Duodenal mucosa (tissue), 2 donors: ENCODE measurements around the gene VASH1.

Experiments
- H3K27ac ChIP-seq: one replicate; pipeline ENCODE4 v1.7.0; 2013; ENCODE audit warnings: low read depth, low read length
- H3K27me3 ChIP-seq, 2 donors: one replicate each; pipeline ENCODE4 v1.7.0; 2013; ENCODE audit warnings: low read length in 2 of 2, control low read depth in 1 of 2; ENCODE audit not compliant: insufficient read depth in 2 of 2, control insufficient read depth in 1 of 2
- H3K36me3 ChIP-seq, 2 donors: one replicate each; pipeline ENCODE4 v1.7.0; 2013; ENCODE audit warnings: low read length in 2 of 2, control low read depth in 1 of 2; ENCODE audit not compliant: insufficient read depth in 2 of 2, control insufficient read depth in 1 of 2
- H3K4me1 ChIP-seq, 2 donors: one replicate each; pipeline ENCODE4 v1.7.0; 2013; ENCODE audit warnings: low read length in 2 of 2, control low read depth in 1 of 2; ENCODE audit not compliant: insufficient read depth in 2 of 2, control insufficient read depth in 1 of 2
- H3K4me3 ChIP-seq, 2 donors: one replicate each; pipeline ENCODE4 v1.7.0; 2013; ENCODE audit warnings: low read length in 2 of 2, low read depth in 1 of 2
- H3K9ac ChIP-seq, 2 donors: one replicate each; pipeline ENCODE4 v1.7.0; 2013; ENCODE audit warnings: low read length in 2 of 2, low read depth in 1 of 2
- H3K9me3 ChIP-seq, 2 donors: one replicate each; pipeline ENCODE4 v1.7.0; 2013; ENCODE audit warnings: low read length in 2 of 2, control low read depth in 1 of 2; ENCODE audit not compliant: control insufficient read depth in 1 of 2

VASH1 gene

DNA sequence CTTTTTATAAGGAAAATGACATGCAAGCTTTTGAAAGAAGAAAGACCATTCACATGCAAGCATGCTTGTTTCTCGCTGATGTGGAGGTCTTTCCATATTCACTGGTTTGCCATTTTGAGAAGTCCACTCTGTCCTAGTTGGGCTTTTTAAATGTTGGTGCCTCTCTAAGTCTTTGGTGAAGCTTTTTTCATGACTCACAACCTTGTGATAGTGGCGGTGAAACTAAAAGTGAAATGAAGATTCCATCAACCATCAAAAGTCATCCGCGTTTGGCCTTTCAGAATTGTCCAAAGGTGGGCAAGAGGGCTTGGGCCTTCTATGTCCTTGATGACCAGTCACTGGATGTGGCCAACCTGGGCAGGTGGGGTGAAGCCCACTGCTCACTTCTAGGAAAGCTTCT, 69.3 kb downstream of the VASH1 start:
- Histone ChIP-seq H3K9me3 (peaks cover 0 to 4% of the 10 kb centered on the region in 2 donors), H3K4me1 (peaks cover 8 to 25% of the 10 kb centered on the region in 2 donors), H3K27me3 (no peaks in the 10 kb centered on the region), H3K9ac (no peak overlapping the region), H3K4me3 (no peak overlapping the region), H3K27ac (no peak overlapping the region), H3K36me3 (no peaks in the 10 kb centered on the region)

DNA sequence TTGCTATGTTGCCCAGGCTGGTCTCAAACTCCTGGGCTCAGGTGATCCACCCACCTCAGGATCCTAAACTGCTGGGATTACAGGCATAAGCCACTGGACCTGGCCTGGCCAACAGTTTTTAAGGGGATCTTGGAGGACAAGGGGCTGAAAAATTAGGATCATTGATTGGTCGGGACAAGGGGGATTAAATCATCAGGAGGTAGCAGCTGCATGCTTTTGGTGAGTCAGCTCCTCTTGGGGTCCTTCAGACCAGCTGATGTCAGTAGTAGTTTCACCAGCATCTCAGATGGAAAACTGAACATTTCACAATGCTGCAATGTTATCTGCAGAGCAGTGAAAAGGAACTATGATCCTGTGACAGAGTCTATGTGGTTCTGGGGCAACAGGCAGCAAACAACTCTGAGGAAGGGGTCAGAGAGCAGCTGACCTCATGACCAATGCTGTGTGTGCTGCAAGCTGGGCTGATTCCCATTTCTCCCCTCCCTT, 71.3 kb downstream of the VASH1 start:
- H3K9me3 ChIP-seq: peaks cover 0 to 4% of the 10 kb centered on the region in 2 donors

More for the DNA sequence above, 71.3 kb downstream of the VASH1 start:
- Histone ChIP-seq H3K36me3 (no peaks in the 10 kb centered on the region), H3K4me1 (peaks cover 8 to 25% of the 10 kb centered on the region in 2 donors), H3K4me3 (no peak overlapping the region), H3K27ac (no peak overlapping the region), H3K9ac (no peak overlapping the region), H3K27me3 (no peaks in the 10 kb centered on the region)
